H1 (cell line): ENCODE results near the gene CYP4F3. TPM values are rescaled to one million over a fixed set of nuclear protein-coding genes. Genes with fewer than 3 reads are reported as not detected.

Experiments used
- CTCF ChIA-PET: fragments of 300-600 bp; sonication (Branson Sonifier 250); formaldehyde crosslinking; loops from one replicate; lab custom pipeline; 2021; ENCODE audit not compliant: partially characterized antibody; lab: Charles Lee
- POLR2A ChIA-PET: fragments of 300-600 bp; sonication (Branson Sonifier 250); formaldehyde crosslinking; loops from one replicate; lab custom pipeline; 2021; ENCODE audit warnings: inconsistent platforms; ENCODE audit not compliant: partially characterized antibody; lab: Charles Lee
- DNase-seq, 2 experiments: peaks; one replicate each; pipeline versions ENCODE4 v3.0.0 to v3.0.0-alpha.2; 2010 to 2022; ENCODE audit warnings: low spot score in 2 of 2, low read depth in 1 of 2, mixed read lengths in 1 of 2
- FAIRE-seq: peaks from 2 replicates; lab custom pipeline; 2011; peaks lifted over from hg19 to GRCh38; lab: Jason Lieb, UNC
- H2AFZ ChIP-seq: 2 replicates; pipeline ENCODE4 v1.8.1; 2012; ENCODE audit warnings: low read length, inconsistent platforms
- H2AK5ac ChIP-seq: 2 replicates; pipeline ENCODE4 v1.6.1; 2013; ENCODE audit warnings: low read depth, low read length
- H2BK120ac ChIP-seq: replicated peaks from 2 replicates; pipeline ENCODE3; 2013; ENCODE audit warnings: low read depth, low read length, inconsistent platforms
- H2BK12ac ChIP-seq: 2 replicates; pipeline ENCODE4 v1.6.1; 2013; ENCODE audit warnings: low read depth, low read length
- H2BK15ac ChIP-seq: 2 replicates; pipeline ENCODE4 v1.6.1; 2013; ENCODE audit warnings: low read length
- H2BK20ac ChIP-seq: 2 replicates; pipeline ENCODE4 v1.6.1; 2013; ENCODE audit warnings: low read length
- H2BK5ac ChIP-seq: 2 replicates; pipeline ENCODE4 v1.6.1; 2013; ENCODE audit warnings: low read depth, low read length
- H3K14ac ChIP-seq: 2 replicates; pipeline ENCODE4 v1.6.1; 2013; ENCODE audit warnings: inconsistent platforms; ENCODE audit not compliant: insufficient read length
- H3K18ac ChIP-seq: 2 replicates; pipeline ENCODE4 v1.6.1; 2013; ENCODE audit warnings: low read length; ENCODE audit errors: extremely low read depth
- H3K23ac ChIP-seq: 2 replicates; pipeline ENCODE4 v1.6.1; 2013; ENCODE audit warnings: inconsistent platforms; ENCODE audit not compliant: insufficient read length
- H3K23me2 ChIP-seq: 2 replicates; pipeline ENCODE4 v1.6.1; 2013; ENCODE audit warnings: low read depth, low read length
- H3K27ac ChIP-seq: 2 replicates; pipeline ENCODE4 v1.6.1; 2011; ENCODE audit warnings: low read depth, low read length, inconsistent platforms
- H3K27me3 ChIP-seq, 4 experiments: replicated peaks in 1 of 4; 1 replicate in 1 of 4; 2 replicates in 3 of 4; pipeline versions ENCODE4 v1.6.1 to v1.8.1; 2011 to 2013; ENCODE audit warnings: low read length in 3 of 4, mild to moderate bottlenecking in 3 of 4, inconsistent platforms in 2 of 4, mixed read lengths in 2 of 4, moderate library complexity in 1 of 4; ENCODE audit not compliant: control insufficient read depth in 3 of 4, insufficient read depth in 3 of 4; ENCODE audit errors: extremely low read depth in 1 of 4
- H3K36me3 ChIP-seq, 4 experiments: 2 replicates each; pipeline versions ENCODE4 v1.6.1 to v1.8.1; 2011 to 2013; ENCODE audit warnings: mild to moderate bottlenecking in 4 of 4, low read length in 3 of 4, moderate library complexity in 2 of 4, control low read depth in 1 of 4, inconsistent platforms in 1 of 4; ENCODE audit not compliant: insufficient read depth in 4 of 4, control insufficient read depth in 2 of 4
- H3K4ac ChIP-seq: replicated peaks from 2 replicates; pipeline ENCODE3; 2013; ENCODE audit warnings: low read length, low read depth, mixed read lengths, inconsistent platforms; ENCODE audit not compliant: insufficient read length
- H3K4me1 ChIP-seq, 4 experiments: replicated peaks in 1 of 4; 1 replicate in 1 of 4; 2 replicates in 3 of 4; pipeline versions ENCODE4 v1.6.1 to v1.8.1; 2011 to 2013; ENCODE audit warnings: low read length in 3 of 4, inconsistent platforms in 2 of 4, mixed read lengths in 1 of 4; ENCODE audit not compliant: insufficient read depth in 4 of 4, control insufficient read depth in 3 of 4
- H3K4me2 ChIP-seq, 2 experiments: 2 replicates each; pipeline versions ENCODE4 v1.6.1 to v1.8.1; 2011 to 2013; ENCODE audit warnings: low read depth in 2 of 2, low read length in 2 of 2, control low read depth in 1 of 2, inconsistent platforms in 1 of 2, mild to moderate bottlenecking in 1 of 2; ENCODE audit not compliant: insufficient read depth in 1 of 2
- H3K4me3 ChIP-seq, 4 experiments: fragments of 200-600, 300-600 bp in 1 of 4; sonication (generic), shearing (Covaris generic), sonication (Bioruptor Twin) in 1 of 4; 2 replicates each; pipeline versions ENCODE4 v1.5.1 to v1.8.1; 2011 to 2016; ENCODE audit warnings: low read length in 4 of 4, low read depth in 3 of 4, control low read depth in 2 of 4, inconsistent platforms in 2 of 4, mild to moderate bottlenecking in 2 of 4, mixed read lengths in 1 of 4, moderate library complexity in 1 of 4; ENCODE audit not compliant: insufficient read depth in 2 of 4; ENCODE audit errors: extremely low read depth in 1 of 4
- H3K56ac ChIP-seq: replicated peaks from 2 replicates; pipeline ENCODE3; 2013; ENCODE audit warnings: low read depth, mild to moderate bottlenecking, mixed read lengths, low read length, inconsistent platforms; ENCODE audit not compliant: insufficient read length
- H3K79me1 ChIP-seq: 2 replicates; pipeline ENCODE4 v1.6.1; 2013; ENCODE audit warnings: low read depth, low read length, control low read depth
- H3K79me2 ChIP-seq, 2 experiments: 2 replicates each; pipeline versions ENCODE4 v1.6.1 to v1.8.1; 2012 to 2013; ENCODE audit warnings: low read length in 2 of 2, mild to moderate bottlenecking in 2 of 2, inconsistent platforms in 1 of 2; ENCODE audit not compliant: insufficient read depth in 2 of 2, control insufficient read depth in 1 of 2
- H3K9ac ChIP-seq, 4 experiments: replicated peaks in 1 of 4; 1 replicate in 1 of 4; 2 replicates in 3 of 4; pipeline versions ENCODE4 v1.6.1 to v1.8.1; 2011 to 2013; ENCODE audit warnings: low read depth in 3 of 4, low read length in 3 of 4, control low read depth in 2 of 4, mild to moderate bottlenecking in 2 of 4, moderate library complexity in 2 of 4, inconsistent platforms in 1 of 4; ENCODE audit errors: extremely low read depth in 1 of 4
- H3K9me3 ChIP-seq, 2 experiments: 2 replicates each; pipeline versions ENCODE4 v1.6.1 to v1.8.1; 2012 to 2013; ENCODE audit warnings: mild to moderate bottlenecking in 2 of 2, moderate library complexity in 2 of 2, control low read depth in 1 of 2, inconsistent platforms in 1 of 2, low read depth in 1 of 2, low read length in 1 of 2, mixed read lengths in 1 of 2; ENCODE audit not compliant: insufficient read depth in 2 of 2
- H4K20me1 ChIP-seq, 2 experiments: replicated peaks in 1 of 2; 2 replicates each; pipeline versions ENCODE3 to v1.8.1; 2011 to 2013; ENCODE audit warnings: inconsistent platforms in 2 of 2, low read length in 2 of 2, mild to moderate bottlenecking in 1 of 2; ENCODE audit not compliant: insufficient read depth in 2 of 2, control insufficient read depth in 1 of 2
- H4K5ac ChIP-seq: 2 replicates; pipeline ENCODE4 v1.6.1; 2013; ENCODE audit warnings: low read length, low read depth, mixed read lengths, inconsistent platforms; ENCODE audit not compliant: insufficient read length
- H4K8ac ChIP-seq: 2 replicates; pipeline ENCODE4 v1.8.0; 2013; ENCODE audit warnings: mild to moderate bottlenecking, moderate library complexity, low read length, inconsistent platforms; ENCODE audit not compliant: insufficient read depth; ENCODE audit errors: extremely low read depth
- H4K91ac ChIP-seq: replicated peaks from 2 replicates; pipeline ENCODE3; 2013; ENCODE audit warnings: low read length, mixed read lengths, inconsistent platforms; ENCODE audit not compliant: insufficient read length
- ATF3 ChIP-seq: IDR thresholded peaks from 2 replicates; pipeline ENCODE4 v1.6.1; 2011; ENCODE audit warnings: low read depth, mild to moderate bottlenecking, low read length; ENCODE audit not compliant: insufficient read depth
- BACH1 ChIP-seq: IDR thresholded peaks from 2 replicates; pipeline ENCODE4 v1.6.1; 2012; ENCODE audit warnings: low read length, improper control_type of control experiment
- CHD2 ChIP-seq: IDR thresholded peaks from 2 replicates; pipeline ENCODE4 v1.6.1; 2012; ENCODE audit warnings: low read length, improper control_type of control experiment
- E2F6 ChIP-seq: IDR thresholded peaks from 2 replicates; pipeline ENCODE4 v1.6.1; 2012; ENCODE audit warnings: inconsistent platforms
- EZH2 ChIP-seq: fragments of 200-600 bp; sonication (generic); IDR thresholded peaks from 2 replicates; pipeline ENCODE4 v1.7.1; 2012; ENCODE audit warnings: low read depth, mild to moderate bottlenecking, moderate library complexity, low read length, inconsistent platforms; ENCODE audit not compliant: severe bottlenecking
- NANOG ChIP-seq: IDR thresholded peaks from 2 replicates; pipeline ENCODE4 v1.6.1; 2011; ENCODE audit warnings: low read length, low read depth, mild to moderate bottlenecking, inconsistent platforms; ENCODE audit not compliant: insufficient read depth, poor library complexity, severe bottlenecking
- RXRA ChIP-seq: IDR thresholded peaks from 2 replicates; pipeline ENCODE4 v1.6.1; 2011; ENCODE audit warnings: low read depth, mild to moderate bottlenecking, low read length, moderate library complexity; ENCODE audit not compliant: insufficient read depth
- SAP30 ChIP-seq: fragments of 300-600 bp; sonication (generic); IDR thresholded peaks from 2 replicates; pipeline ENCODE4 v1.7.1; 2012; ENCODE audit warnings: low read length, moderate library complexity, mild to moderate bottlenecking, inconsistent platforms; ENCODE audit not compliant: insufficient read depth, insufficient replicate concordance
- SIX5 ChIP-seq: IDR thresholded peaks from 2 replicates; pipeline ENCODE4 v1.6.1; 2011; ENCODE audit warnings: mild to moderate bottlenecking, low read depth, low read length
- SP1 ChIP-seq: IDR thresholded peaks from 2 replicates; pipeline ENCODE4 v1.6.1; 2011; ENCODE audit warnings: low read depth, low read length
- TAF1 ChIP-seq: IDR thresholded peaks from 2 replicates; pipeline ENCODE4 v1.6.1; 2011; ENCODE audit warnings: mild to moderate bottlenecking, low read depth, low read length
- WGBS, 2 experiments: shearing (Covaris generic) in 1 of 2; methylation state at CpG; one replicate each; pipeline versions ENCODE4 v1.1.6 to v1.1.7; 2013 to 2015; ENCODE audit warnings: low lambda C conversion rate in 2 of 2, mixed read lengths in 2 of 2, inconsistent platforms in 1 of 2, low coverage in 1 of 2, missing lambda C conversion rate in 1 of 2; ENCODE audit not compliant: insufficient replicate concordance in 2 of 2, insufficient coverage in 1 of 2, insufficient read length in 1 of 2; ENCODE audit errors: extremely low coverage in 1 of 2, missing lambda C conversion rate in 1 of 2; 5-methylcytosine and 5-hydroxymethylcytosine counted together
- polyA plus RNA-seq, 7 experiments: library from polyadenylated mRNA; depleted of rRNA in 3 of 7; stranded (reverse) in 5 of 7; unstranded in 2 of 7; fragments of >200 nt in 5 of 7; fragments of 200-250 nt in 2 of 7; gene quantifications; 1 replicate in 5 of 7; 2 replicates in 1 of 7; 4 replicates in 1 of 7; pipeline versions ENCODE4 v1.2.1 to v1.2.3, GENCODE V29; 2011 to 2013; ENCODE audit warnings: missing spikeins in 2 of 7, mixed read lengths in 2 of 7
- total RNA-seq: library from RNA; stranded (reverse); fragmentation: NEBNext Ultra II Directional; extraction: Animal tissue kit (Norgen Biotek cat#: 25700); gene quantifications from 2 replicates; pipeline ENCODE4 v1.2.1, GENCODE V29; 2021

CYP4F3 gene
- total and polyA plus RNA-seq, 2 of the 8 experiments (the other 6 are each of a cell fraction or from before 2014, with no cell fraction given), result not detected

- Histone ChIP-seq H3K56ac (no peak overlapping the region), H2BK120ac (no peak overlapping the region), H2AFZ (no peak overlapping the region), H3K14ac (no peak overlapping the region), H3K27me3 (no peaks in the 10 kb centered on the region), H3K27ac (no peak overlapping the region), H3K4me2 (no peak overlapping the region), H3K79me1 (no peaks in the 10 kb centered on the region), H4K20me1 (no peaks in the 10 kb centered on the region), H3K9ac (no peak overlapping the region), H3K4ac (no peak overlapping the region), H3K18ac (no peak overlapping the region), H3K36me3 (no peaks in the 10 kb centered on the region), H3K9me3 (peaks cover 58 to 85% of the 10 kb centered on the region in 2 experiments), H3K79me2 (no peaks in the 10 kb centered on the region), H3K4me1 (no peaks in the 10 kb centered on the region), H2BK15ac (no peak overlapping the region), H2AK5ac (no peak overlapping the region), H3K23me2 (peaks cover 2% of the 10 kb centered on the region; the same call in 1 of the 2 replicates), H2BK12ac (no peak overlapping the region), H4K8ac (no peak overlapping the region), H4K5ac (no peak overlapping the region), H4K91ac (no peak overlapping the region), H3K4me3 (no peak overlapping the region), H3K23ac (no peak overlapping the region), H2BK5ac (no peak overlapping the region), H2BK20ac (no peak overlapping the region)
- POLR2A ChIA-PET, result no interaction called here
- DNase-seq (no peak), FAIRE-seq (no peak)
- TF ChIP-seq SAP30 (no peak), EZH2 (no peak), RXRA (no peak), E2F6 (no peak), SP1 (no peak), ATF3 (no peak), BACH1 (no peak), NANOG (no peak), CHD2 (no peak), TAF1 (no peak), SIX5 (no peak)
- CTCF ChIA-PET, result no interaction called here
- 32% methylated on average over 5 of the region's 5 CpGs; no CpG with 5 or more reads in 1 of the 2 experiments for WGBS, 2 experiments
Measured at GRCh38 chr19:15612342-15612741, 28.4 kb upstream of the CYP4F3 start.
